Right atrium auricular region (tissue), 2 donors: ENCODE measurements around the gene CPA4. TPM values are rescaled to one million over a fixed set of nuclear protein-coding genes. Genes with fewer than 3 reads are reported as not detected.

Experiments used
- DNase-seq: peaks from one replicate; pipeline ENCODE4 v3.0.0-alpha.2; 2019; ENCODE audit warnings: low spot score
- H3K27ac ChIP-seq, 2 donors: fragments of 200-600 bp; sonication (generic); 1 replicate in 1 of 2; 2 replicates in 1 of 2; pipeline ENCODE4 v1.5.1; 2016 to 2019
- H3K27me3 ChIP-seq, 2 donors: fragments of 200-600 bp; sonication (generic); one replicate each; pipeline versions ENCODE4 v1.5.1 to v1.6.0; 2017 to 2019
- H3K36me3 ChIP-seq: fragments of 200-600 bp; sonication (generic); one replicate; pipeline ENCODE4 v1.5.1; 2016
- H3K4me1 ChIP-seq, 2 donors: fragments of 200-600 bp; sonication (generic); one replicate each; pipeline versions ENCODE4 v1.5.1 to v1.6.0; 2017 to 2019
- H3K4me3 ChIP-seq, 2 donors: fragments of 200-600 bp; sonication (generic); 1 replicate in 1 of 2; 2 replicates in 1 of 2; pipeline ENCODE4 v1.5.1; 2017 to 2019; ENCODE audit warnings: mild to moderate bottlenecking in 1 of 2, moderate library complexity in 1 of 2
- H3K9me3 ChIP-seq, 2 donors: fragments of 200-600 bp; sonication (generic); one replicate each; pipeline ENCODE4 v1.5.1; 2019
- total RNA-seq, 2 donors: library from RNA; depleted of rRNA; stranded (reverse); fragments of >200 nt; gene quantifications; one replicate each; pipeline ENCODE4 v1.1.0, GENCODE V29; 2016
- TF ChIP-seq, protein P1 (sequence below), 2 donors: fragments of 200-600 bp; sonication (generic); IDR thresholded peaks; one replicate each; pipeline ENCODE4 v1.5.1; 2019; ENCODE audit warnings: antibody characterized with exemption in 2 of 2

The CPA4 gene
- total RNA-seq, 2 donors from 2014 or later: 2.0 to 6.0 TPM

DNA sequence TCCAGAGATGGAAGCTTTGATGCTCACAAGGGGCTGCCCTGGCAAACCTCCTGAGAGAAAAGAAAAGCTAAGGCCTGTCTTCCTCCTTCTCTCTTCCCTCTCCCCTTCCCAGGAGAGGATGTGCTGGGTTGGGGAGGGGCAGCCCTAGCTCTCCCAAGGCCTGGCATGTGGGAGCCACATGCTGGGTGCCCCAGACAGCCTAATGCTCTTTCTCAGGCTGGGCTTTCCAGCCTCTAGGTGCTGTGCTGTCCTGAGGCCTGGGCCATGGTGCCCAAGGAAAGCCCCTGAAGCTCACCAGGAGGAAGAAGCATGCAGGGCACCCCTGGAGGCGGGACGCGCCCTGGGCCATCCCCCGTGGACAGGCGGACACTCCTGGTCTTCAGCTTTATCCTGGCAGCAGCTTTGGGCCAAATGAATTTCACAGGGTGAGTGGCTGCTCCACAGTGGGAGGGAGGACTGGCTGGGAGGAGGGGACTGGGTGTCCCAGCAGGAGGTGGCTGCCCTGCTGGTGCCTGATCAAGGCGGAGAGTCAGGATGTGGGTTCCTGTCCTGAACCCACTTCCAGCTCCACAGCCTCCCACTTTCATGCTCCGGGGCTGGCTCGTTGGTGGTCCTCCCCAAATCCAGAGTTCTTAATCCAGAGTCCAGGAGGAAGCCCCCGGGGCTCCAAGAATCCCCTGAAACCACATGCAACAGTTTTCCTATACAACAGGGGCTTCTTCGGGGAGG is 53.4 kb downstream of the CPA4 start:
- H3K4me1 ChIP-seq: peaks cover 0 to 6% of the 10 kb centered on the region in 2 donors
- H3K36me3 ChIP-seq: no peaks in the 10 kb centered on the region
- H3K27ac ChIP-seq: no peak overlapping the region
- no peaks in the 10 kb centered on the region for H3K27me3 ChIP-seq
- TF ChIP-seq, protein P1, sequence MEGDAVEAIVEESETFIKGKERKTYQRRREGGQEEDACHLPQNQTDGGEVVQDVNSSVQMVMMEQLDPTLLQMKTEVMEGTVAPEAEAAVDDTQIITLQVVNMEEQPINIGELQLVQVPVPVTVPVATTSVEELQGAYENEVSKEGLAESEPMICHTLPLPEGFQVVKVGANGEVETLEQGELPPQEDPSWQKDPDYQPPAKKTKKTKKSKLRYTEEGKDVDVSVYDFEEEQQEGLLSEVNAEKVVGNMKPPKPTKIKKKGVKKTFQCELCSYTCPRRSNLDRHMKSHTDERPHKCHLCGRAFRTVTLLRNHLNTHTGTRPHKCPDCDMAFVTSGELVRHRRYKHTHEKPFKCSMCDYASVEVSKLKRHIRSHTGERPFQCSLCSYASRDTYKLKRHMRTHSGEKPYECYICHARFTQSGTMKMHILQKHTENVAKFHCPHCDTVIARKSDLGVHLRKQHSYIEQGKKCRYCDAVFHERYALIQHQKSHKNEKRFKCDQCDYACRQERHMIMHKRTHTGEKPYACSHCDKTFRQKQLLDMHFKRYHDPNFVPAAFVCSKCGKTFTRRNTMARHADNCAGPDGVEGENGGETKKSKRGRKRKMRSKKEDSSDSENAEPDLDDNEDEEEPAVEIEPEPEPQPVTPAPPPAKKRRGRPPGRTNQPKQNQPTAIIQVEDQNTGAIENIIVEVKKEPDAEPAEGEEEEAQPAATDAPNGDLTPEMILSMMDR (IDR thresholded peaks at IDR 0.05): no peak
- H3K4me3 ChIP-seq: no peak overlapping the region
- H3K9me3 ChIP-seq: no peaks in the 10 kb centered on the region
- no peak for DNase-seq

DNA sequence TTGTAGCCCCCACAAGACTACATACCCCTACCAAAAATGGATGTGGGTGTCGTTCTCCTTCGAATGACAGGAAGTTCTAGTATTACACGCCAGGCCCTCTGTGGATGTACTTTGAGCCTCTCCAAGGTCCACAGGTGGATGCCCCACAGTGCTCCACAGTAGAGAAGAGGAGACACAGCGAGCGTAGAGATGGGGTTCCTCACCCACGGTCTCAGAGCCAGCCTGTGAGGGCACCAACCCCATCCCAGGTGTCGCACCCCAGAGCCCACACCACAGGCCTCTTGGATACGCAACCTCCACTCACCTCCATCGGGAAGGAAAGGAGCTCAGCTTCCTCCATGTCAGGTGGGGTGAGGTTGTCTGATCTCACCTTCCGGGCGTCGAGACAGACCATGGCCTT is 54.0 kb downstream of the CPA4 start:
- Histone ChIP-seq H3K27ac (no peak overlapping the region), H3K27me3 (no peaks in the 10 kb centered on the region), H3K4me3 (no peak overlapping the region), H3K9me3 (no peaks in the 10 kb centered on the region), H3K36me3 (no peaks in the 10 kb centered on the region), H3K4me1 (peaks cover 0 to 12% of the 10 kb centered on the region in 2 donors)
- TF ChIP-seq, protein P1 (IDR thresholded peaks at IDR 0.05): no peak
- no peak for DNase-seq

DNA sequence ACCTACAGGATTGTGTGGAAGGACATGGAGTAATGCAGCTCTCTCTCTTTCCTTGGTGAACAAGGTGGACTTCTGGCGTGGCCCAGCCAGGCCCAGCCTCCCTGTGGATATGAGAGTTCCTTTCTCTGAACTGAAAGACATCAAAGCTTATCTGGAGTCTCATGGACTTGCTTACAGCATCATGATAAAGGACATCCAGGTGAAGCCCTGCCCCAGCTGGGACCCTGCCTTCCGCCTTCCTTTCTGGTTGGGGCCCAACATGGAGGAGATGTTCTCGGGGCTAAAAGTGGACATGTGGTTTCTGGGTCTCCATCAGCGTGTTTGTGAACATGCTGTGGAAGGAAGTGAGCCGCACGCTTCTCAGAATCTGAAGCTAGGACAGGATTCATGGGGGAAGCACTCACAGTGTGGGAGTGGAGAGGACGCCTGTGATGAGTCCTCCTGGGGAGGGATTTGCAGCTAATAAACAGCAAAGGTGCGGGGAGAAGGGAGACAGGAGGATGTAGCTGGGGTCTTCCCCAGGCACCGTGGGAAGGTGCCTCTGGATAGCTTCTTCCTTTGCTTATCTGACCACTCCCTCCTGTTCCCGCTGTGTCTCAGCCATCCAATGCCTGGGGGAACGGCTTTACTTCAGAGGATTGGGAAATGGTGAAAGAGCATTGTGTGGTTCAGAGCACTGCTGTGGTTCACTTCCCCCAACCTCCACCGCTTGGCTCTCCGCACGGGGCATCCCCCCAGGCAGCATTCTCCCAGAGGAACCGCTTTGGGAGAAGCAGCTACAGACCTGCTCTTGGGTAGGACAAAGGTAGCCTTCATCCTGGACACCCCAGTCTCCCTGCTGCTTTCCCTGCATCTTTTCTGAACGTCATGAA is 57.2 kb downstream of the CPA4 start:
- Histone ChIP-seq H3K36me3 (no peaks in the 10 kb centered on the region), H3K4me1 (peaks cover 0 to 18% of the 10 kb centered on the region in 2 donors), H3K27ac (peak overlapping the region; percentile 16 to 24), H3K27me3 (no peaks in the 10 kb centered on the region), H3K4me3 (no peak overlapping the region), H3K9me3 (no peaks in the 10 kb centered on the region)
- TF ChIP-seq, protein P1 (IDR thresholded peaks at IDR 0.05): no peak
- DNase-seq: no peak

DNA sequence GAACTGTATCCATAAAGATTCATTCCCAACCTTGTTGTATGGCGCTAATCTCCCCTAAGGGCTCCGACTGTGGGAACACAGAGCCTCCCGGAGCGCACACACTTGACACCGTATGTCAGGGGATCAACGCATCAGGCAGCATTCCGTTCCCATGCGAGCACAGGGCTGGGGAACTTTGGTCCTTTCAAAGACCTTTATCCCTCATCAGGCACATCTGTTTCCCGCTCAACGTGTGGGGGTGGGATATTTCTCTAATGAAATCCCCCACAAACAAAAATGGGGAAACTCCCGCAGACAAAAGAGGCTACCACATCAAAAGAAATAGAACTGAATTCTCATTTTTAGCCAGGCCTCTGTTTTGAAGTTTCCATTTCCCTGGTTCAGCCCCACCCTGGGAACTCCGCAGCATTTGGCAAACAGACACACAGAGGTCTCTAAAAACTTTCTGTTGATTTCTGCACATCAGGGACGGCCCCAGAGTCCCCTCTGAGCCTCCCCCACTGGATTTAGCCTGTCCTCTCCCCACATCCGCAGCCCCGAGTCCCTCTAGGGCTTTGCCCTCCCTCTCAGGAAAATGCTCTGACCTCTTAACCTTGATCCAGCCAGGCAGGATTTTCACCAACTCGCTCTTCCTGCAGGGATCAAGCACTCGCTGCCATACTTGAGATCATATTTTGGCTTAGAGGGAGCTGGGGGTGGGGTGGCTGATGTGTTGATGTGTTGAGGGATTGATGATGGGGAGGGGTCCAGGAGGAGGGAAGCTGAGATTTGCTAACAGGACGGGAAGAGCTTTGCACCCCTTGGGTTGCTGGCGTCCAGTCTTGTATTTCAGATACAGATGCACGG is 58.2 kb downstream of the CPA4 start:
- Histone ChIP-seq H3K27me3 (no peaks in the 10 kb centered on the region), H3K9me3 (no peaks in the 10 kb centered on the region), H3K36me3 (no peaks in the 10 kb centered on the region), H3K27ac (peak overlapping the region; percentile 0 to 24), H3K4me1 (peaks cover 0 to 23% of the 10 kb centered on the region in 2 donors), H3K4me3 (no peak overlapping the region)
- TF ChIP-seq, protein P1 (IDR thresholded peaks at IDR 0.05): no peak
- DNase-seq: no peak

DNA sequence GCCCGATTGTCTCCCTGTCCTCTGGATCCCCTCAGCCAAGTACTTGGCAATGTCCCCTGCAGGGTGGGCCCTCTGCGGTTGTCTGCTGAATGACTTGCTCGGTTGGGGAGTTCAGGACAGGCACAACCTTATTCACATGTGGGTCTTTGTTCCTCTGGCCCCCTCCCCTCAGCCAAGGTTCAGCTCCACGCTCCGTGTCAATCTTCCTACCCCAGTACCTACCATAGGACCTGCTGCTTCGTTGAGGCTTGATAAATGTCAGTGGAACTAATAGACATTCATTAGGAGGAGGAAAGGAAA is 58.8 kb downstream of the CPA4 start:
- H3K36me3 ChIP-seq: no peaks in the 10 kb centered on the region
- no peaks in the 10 kb centered on the region for H3K27me3 ChIP-seq
- H3K27ac ChIP-seq: peak overlapping the region in 1 of 2 donors; percentile 64
- no peak overlapping the region for H3K4me3 ChIP-seq
- TF ChIP-seq, protein P1 (IDR thresholded peaks at IDR 0.05): no peak
- no peaks in the 10 kb centered on the region for H3K9me3 ChIP-seq
- H3K4me1 ChIP-seq: peaks cover 0 to 29% of the 10 kb centered on the region in 2 donors
- no peak for DNase-seq
